Measurements from ENCODE around the gene OSBPL10. TPM values are rescaled to one million over a fixed set of nuclear protein-coding genes. Genes with fewer than 3 reads are reported as not detected.

OSBPL10 gene
- polyA plus RNA-seq, 1 donor from 2014 or later: 2.0 TPM

DNA sequence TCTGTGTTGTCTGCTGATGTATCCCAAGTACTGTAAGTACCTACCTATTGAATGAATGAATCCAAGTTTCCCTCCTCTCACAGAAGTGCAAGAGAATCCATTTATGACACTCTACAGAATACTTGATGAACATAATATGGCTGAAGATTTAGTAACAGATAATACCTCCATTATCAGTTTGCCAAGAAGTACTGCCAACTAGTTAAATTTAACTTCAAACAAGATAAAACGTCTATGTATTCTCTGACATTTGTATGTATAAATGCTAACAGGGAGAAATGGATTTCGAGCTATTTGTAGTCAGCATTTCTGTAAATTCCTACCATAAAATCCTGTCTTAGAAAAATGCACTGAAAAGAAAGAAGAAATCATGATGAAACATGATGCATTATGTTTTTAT is 230.7 kb downstream of the OSBPL10 start (continued):
- TF ChIP-seq, protein P1, sequence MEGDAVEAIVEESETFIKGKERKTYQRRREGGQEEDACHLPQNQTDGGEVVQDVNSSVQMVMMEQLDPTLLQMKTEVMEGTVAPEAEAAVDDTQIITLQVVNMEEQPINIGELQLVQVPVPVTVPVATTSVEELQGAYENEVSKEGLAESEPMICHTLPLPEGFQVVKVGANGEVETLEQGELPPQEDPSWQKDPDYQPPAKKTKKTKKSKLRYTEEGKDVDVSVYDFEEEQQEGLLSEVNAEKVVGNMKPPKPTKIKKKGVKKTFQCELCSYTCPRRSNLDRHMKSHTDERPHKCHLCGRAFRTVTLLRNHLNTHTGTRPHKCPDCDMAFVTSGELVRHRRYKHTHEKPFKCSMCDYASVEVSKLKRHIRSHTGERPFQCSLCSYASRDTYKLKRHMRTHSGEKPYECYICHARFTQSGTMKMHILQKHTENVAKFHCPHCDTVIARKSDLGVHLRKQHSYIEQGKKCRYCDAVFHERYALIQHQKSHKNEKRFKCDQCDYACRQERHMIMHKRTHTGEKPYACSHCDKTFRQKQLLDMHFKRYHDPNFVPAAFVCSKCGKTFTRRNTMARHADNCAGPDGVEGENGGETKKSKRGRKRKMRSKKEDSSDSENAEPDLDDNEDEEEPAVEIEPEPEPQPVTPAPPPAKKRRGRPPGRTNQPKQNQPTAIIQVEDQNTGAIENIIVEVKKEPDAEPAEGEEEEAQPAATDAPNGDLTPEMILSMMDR (IDR thresholded peaks at IDR 0.05; ENCODE audit: poor library complexity, severe bottlenecking): no peak
- TF ChIP-seq RAD21 (conservative IDR thresholded peaks at IDR 0.05) (no peak), TAF1 (IDR thresholded peaks at IDR 0.05; ENCODE audit: low read depth) (no peak), EZH2 (IDR thresholded peaks at IDR 0.05; ENCODE audit: borderline replicate concordance, insufficient read depth, low read length, poor library complexity, severe bottlenecking) (no peak)

- Histone ChIP-seq H3K27me3 (ENCODE audit: insufficient read depth, low read depth, low read length) (no peaks in the 10 kb centered on the region), H3F3A (ENCODE audit: insufficient read depth, low read length, poor library complexity, severe bottlenecking) (no peaks in the 10 kb centered on the region), H3K27ac (ENCODE audit: low read length) (no peak overlapping the region), H3K36me3 (ENCODE audit: insufficient read depth, low read length) (no peaks in the 10 kb centered on the region), H3K9me3 (ENCODE audit: low read length) (no peaks in the 10 kb centered on the region), H4K20me1 (ENCODE audit: insufficient read depth) (no peaks in the 10 kb centered on the region), H3K9me2 (ENCODE audit: insufficient read depth, low read length) (no peaks in the 10 kb centered on the region), H3K9ac (ENCODE audit: low read length) (no peak overlapping the region), H3K79me2 (replicated peaks; ENCODE audit: insufficient read depth, low read length) (no peaks in the 10 kb centered on the region), H2AFZ (ENCODE audit: low read depth, low read length) (no peak overlapping the region), H3K4me2 (ENCODE audit: low read length) (no peak overlapping the region), H3K4me3 (ENCODE audit: low read length) (no peak overlapping the region)
- TF ChIP-seq POLR2AphosphoS5 (IDR thresholded peaks at IDR 0.05): no peak
- no peak for TF ChIP-seq EZH2 (IDR thresholded peaks at IDR 0.05; ENCODE audit: borderline replicate concordance, insufficient read depth, low read length, poor library complexity, severe bottlenecking)
- TF ChIP-seq EP300 (conservative IDR thresholded peaks at IDR 0.05; ENCODE audit: poor library complexity, severe bottlenecking): no peak
- TF ChIP-seq, protein P2, sequence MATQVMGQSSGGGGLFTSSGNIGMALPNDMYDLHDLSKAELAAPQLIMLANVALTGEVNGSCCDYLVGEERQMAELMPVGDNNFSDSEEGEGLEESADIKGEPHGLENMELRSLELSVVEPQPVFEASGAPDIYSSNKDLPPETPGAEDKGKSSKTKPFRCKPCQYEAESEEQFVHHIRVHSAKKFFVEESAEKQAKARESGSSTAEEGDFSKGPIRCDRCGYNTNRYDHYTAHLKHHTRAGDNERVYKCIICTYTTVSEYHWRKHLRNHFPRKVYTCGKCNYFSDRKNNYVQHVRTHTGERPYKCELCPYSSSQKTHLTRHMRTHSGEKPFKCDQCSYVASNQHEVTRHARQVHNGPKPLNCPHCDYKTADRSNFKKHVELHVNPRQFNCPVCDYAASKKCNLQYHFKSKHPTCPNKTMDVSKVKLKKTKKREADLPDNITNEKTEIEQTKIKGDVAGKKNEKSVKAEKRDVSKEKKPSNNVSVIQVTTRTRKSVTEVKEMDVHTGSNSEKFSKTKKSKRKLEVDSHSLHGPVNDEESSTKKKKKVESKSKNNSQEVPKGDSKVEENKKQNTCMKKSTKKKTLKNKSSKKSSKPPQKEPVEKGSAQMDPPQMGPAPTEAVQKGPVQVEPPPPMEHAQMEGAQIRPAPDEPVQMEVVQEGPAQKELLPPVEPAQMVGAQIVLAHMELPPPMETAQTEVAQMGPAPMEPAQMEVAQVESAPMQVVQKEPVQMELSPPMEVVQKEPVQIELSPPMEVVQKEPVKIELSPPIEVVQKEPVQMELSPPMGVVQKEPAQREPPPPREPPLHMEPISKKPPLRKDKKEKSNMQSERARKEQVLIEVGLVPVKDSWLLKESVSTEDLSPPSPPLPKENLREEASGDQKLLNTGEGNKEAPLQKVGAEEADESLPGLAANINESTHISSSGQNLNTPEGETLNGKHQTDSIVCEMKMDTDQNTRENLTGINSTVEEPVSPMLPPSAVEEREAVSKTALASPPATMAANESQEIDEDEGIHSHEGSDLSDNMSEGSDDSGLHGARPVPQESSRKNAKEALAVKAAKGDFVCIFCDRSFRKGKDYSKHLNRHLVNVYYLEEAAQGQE (IDR thresholded peaks at IDR 0.05; ENCODE audit: borderline replicate concordance): no peak
- TF ChIP-seq, protein P1 (IDR thresholded peaks at IDR 0.05; ENCODE audit: poor library complexity, severe bottlenecking): no peak
- TF ChIP-seq MXI1 (conservative IDR thresholded peaks at IDR 0.05; ENCODE audit: poor library complexity, severe bottlenecking): no peak
- TF ChIP-seq SMC3 (conservative IDR thresholded peaks at IDR 0.05; ENCODE audit: poor library complexity): no peak
- no peak for TF ChIP-seq RAD21 (conservative IDR thresholded peaks at IDR 0.05)
- TF ChIP-seq TAF1 (IDR thresholded peaks at IDR 0.05; ENCODE audit: low read depth): no peak
Measured at GRCh38 chr3:31748933-31749295, 232.1 kb downstream of the OSBPL10 start.

Data from neural cell (in vitro differentiated cells).